ENCODE measurements around the gene CITED2. TPM values are rescaled to one million over a fixed set of nuclear protein-coding genes. Genes with fewer than 3 reads are reported as not detected.

Gene CITED2
- total and polyA plus RNA-seq, 2 experiments from 2014 or later: 78.5 to 292 TPM

GRCh38 chr6:139381216-139381865, 6.9 kb upstream of the CITED2 start:
- peaks cover 8% of the 10 kb centered on the region for H3K4me1 ChIP-seq (ENCODE audit: insufficient read depth)

GRCh38 chr6:139380611-139381010, 6.2 kb upstream of the CITED2 start:
- no peaks in the 10 kb centered on the region for H3K79me2 ChIP-seq
- no peak overlapping the region for H3K4me2 ChIP-seq
- no peak overlapping the region for H3K4me3 ChIP-seq
- H3K9me2 ChIP-seq (replicated peaks; ENCODE audit: insufficient read depth): no peaks in the 10 kb centered on the region
- no peak for DNase-seq (ENCODE audit: low spot score)
- TF ChIP-seq EZH2 (IDR thresholded peaks at IDR 0.05; ENCODE audit: borderline replicate concordance) (no peak), CTCF (IDR thresholded peaks at IDR 0.05; ENCODE audit: poor library complexity) (no peak), EZH2phosphoT487 (IDR thresholded peaks at IDR 0.05; ENCODE audit: low read depth, severe bottlenecking, unreplicated experiment) (no peak)
- no peak overlapping the region for H3K27ac ChIP-seq
- no peak overlapping the region for H2AFZ ChIP-seq
- H3K4me1 ChIP-seq (ENCODE audit: insufficient read depth): peaks cover 11% of the 10 kb centered on the region
- no peaks in the 10 kb centered on the region for H3K27me3 ChIP-seq
- H4K20me1 ChIP-seq (ENCODE audit: insufficient read depth, poor library complexity, severe bottlenecking): no peaks in the 10 kb centered on the region
- no peaks in the 10 kb centered on the region for H3K9me3 ChIP-seq (ENCODE audit: low read depth)
- WGBS (ENCODE audit: low lambda C conversion rate, missing lambda C conversion rate): 51% methylated on average over 2 of the region's 2 CpGs
- no peaks in the 10 kb centered on the region for H3K36me3 ChIP-seq (replicated peaks; ENCODE audit: insufficient read depth, low read depth)

More at GRCh38 chr6:139381216-139381865, 6.9 kb upstream of the CITED2 start:
- Histone ChIP-seq H3K79me2 (no peaks in the 10 kb centered on the region), H4K20me1 (ENCODE audit: insufficient read depth, poor library complexity, severe bottlenecking) (no peaks in the 10 kb centered on the region), H3K9me2 (replicated peaks; ENCODE audit: insufficient read depth) (no peaks in the 10 kb centered on the region), H3K36me3 (replicated peaks; ENCODE audit: insufficient read depth, low read depth) (no peaks in the 10 kb centered on the region), H3K9me3 (ENCODE audit: low read depth) (no peaks in the 10 kb centered on the region), H3K27me3 (no peaks in the 10 kb centered on the region), H3K4me2 (no peak overlapping the region), H2AFZ (no peak overlapping the region), H3K4me3 (no peak overlapping the region), H3K27ac (no peak overlapping the region)
- 65% methylated on average over 6 of the region's 6 CpGs for WGBS (ENCODE audit: low lambda C conversion rate, missing lambda C conversion rate)
- no peak for TF ChIP-seq EZH2 (IDR thresholded peaks at IDR 0.05; ENCODE audit: borderline replicate concordance)
- no peak for TF ChIP-seq EZH2phosphoT487 (IDR thresholded peaks at IDR 0.05; ENCODE audit: low read depth, severe bottlenecking, unreplicated experiment)
- no peak for TF ChIP-seq CTCF (IDR thresholded peaks at IDR 0.05; ENCODE audit: poor library complexity)
- DNase-seq (ENCODE audit: low spot score): no peak

GRCh38 chr6:139380168-139380567, 5.7 kb upstream of the CITED2 start:
- WGBS (ENCODE audit: low lambda C conversion rate, missing lambda C conversion rate): 93% methylated on average over 7 of the region's 7 CpGs
- H3K27ac ChIP-seq: no peak overlapping the region
- no peaks in the 10 kb centered on the region for H3K9me3 ChIP-seq (ENCODE audit: low read depth)
- no peak overlapping the region for H2AFZ ChIP-seq
- H3K4me1 ChIP-seq (ENCODE audit: insufficient read depth): peaks cover 11% of the 10 kb centered on the region
- no peaks in the 10 kb centered on the region for H3K36me3 ChIP-seq (replicated peaks; ENCODE audit: insufficient read depth, low read depth)
- no peak overlapping the region for H3K4me3 ChIP-seq
- H3K4me2 ChIP-seq: no peak overlapping the region
- H3K9me2 ChIP-seq (replicated peaks; ENCODE audit: insufficient read depth): no peaks in the 10 kb centered on the region
- H3K27me3 ChIP-seq: no peaks in the 10 kb centered on the region
- DNase-seq (ENCODE audit: low spot score): no peak
- H3K79me2 ChIP-seq: no peaks in the 10 kb centered on the region
- no peaks in the 10 kb centered on the region for H4K20me1 ChIP-seq (ENCODE audit: insufficient read depth, poor library complexity, severe bottlenecking)
- TF ChIP-seq EZH2 (IDR thresholded peaks at IDR 0.05; ENCODE audit: borderline replicate concordance): no peak
- no peak for TF ChIP-seq CTCF (IDR thresholded peaks at IDR 0.05; ENCODE audit: poor library complexity)
- TF ChIP-seq EZH2phosphoT487 (IDR thresholded peaks at IDR 0.05; ENCODE audit: low read depth, severe bottlenecking, unreplicated experiment): no peak

Data from hepatocyte (in vitro differentiated cells).